ENCODE data around the gene ONECUT3. TPM values are rescaled to one million over a fixed set of nuclear protein-coding genes. Genes with fewer than 3 reads are reported as not detected.
"Not testable (repeated sequence)": the region's sequence is repeated elsewhere in the genome, so short reads cannot be mapped to it uniquely, and the experiment has no call there.

Gene ONECUT3
- polyA plus RNA-seq, 1 donor (not counting 4 experiments of a cell fraction or from before 2014, with no cell fraction given), result 0.01 TPM

GRCh38 chr19:1796395-1797142 lies 43.3 kb downstream of the ONECUT3 start:
- H4K20me1 ChIP-seq (ENCODE audit: control insufficient read depth, extremely low read depth, insufficient read depth, low read length), result no peaks in the 10 kb centered on the region
- H3K79me2 ChIP-seq (ENCODE audit: control insufficient read depth, insufficient read depth, low read length), result no peaks in the 10 kb centered on the region
- H3K9ac ChIP-seq (ENCODE audit: control insufficient read depth, extremely low read depth, insufficient read depth, low read length), result no peak overlapping the region
- DNase-seq (ENCODE audit: low read depth, low spot score), result no peak
- H3K4me3 ChIP-seq (ENCODE audit: control insufficient read depth in 2 of 3, extremely low read depth in 1 of 3, insufficient read depth in 2 of 3, low read depth in 1 of 3, low read length in 3 of 3), result no peak overlapping the region
- no peak for FAIRE-seq
- peaks cover 13% of the 10 kb centered on the region for H3K27me3 ChIP-seq (ENCODE audit: control insufficient read depth, extremely low read depth, insufficient read depth, low read length)
- no peaks in the 10 kb centered on the region for H3K36me3 ChIP-seq (ENCODE audit: control insufficient read depth in 2 of 2, extremely low read depth in 1 of 2, insufficient read depth in 2 of 2, low read length in 2 of 2)
- no peak for TF ChIP-seq CTCF (optimal IDR thresholded peaks at IDR 0.05 in 1 of 3, IDR thresholded peaks at IDR 0.05 in 1 of 3, conservative IDR thresholded peaks at IDR 0.05 in 1 of 3; ENCODE audit: extremely low read depth in 1 of 3, insufficient read depth in 2 of 3, low read length in 3 of 3)
- TF ChIP-seq EZH2 (IDR thresholded peaks at IDR 0.05; ENCODE audit: low read length), result no peak
- no peak overlapping the region for H2AFZ ChIP-seq (ENCODE audit: control insufficient read depth, low read length)
- H3K9me1 ChIP-seq (ENCODE audit: control insufficient read depth, extremely low read depth, insufficient read depth, low read length), result no peaks in the 10 kb centered on the region
- no peaks in the 10 kb centered on the region for H3K4me1 ChIP-seq (ENCODE audit: control insufficient read depth, extremely low read depth, insufficient read depth, low read length)
- no peak overlapping the region for H3K4me2 ChIP-seq (ENCODE audit: control insufficient read depth, extremely low read depth, insufficient read depth, low read depth, low read length)
- no peak overlapping the region for H3K27ac ChIP-seq (ENCODE audit: control insufficient read depth, insufficient read depth, low read length)
- no peaks in the 10 kb centered on the region for H3K9me3 ChIP-seq (ENCODE audit: control insufficient read depth, low read depth, low read length)
- dilution Hi-C loops (cut with MboI; ENCODE audit: extremely low pct_ligation_motif_present, low sequenced_read_pairs), result no loop called here

- FAIRE-seq; H3K4me3 ChIP-seq (ENCODE audit: control insufficient read depth in 2 of 3, extremely low read depth in 1 of 3, insufficient read depth in 2 of 3, low read depth in 1 of 3, low read length in 3 of 3); H3K9me1 ChIP-seq (ENCODE audit: control insufficient read depth, extremely low read depth, insufficient read depth, low read length); H3K27ac ChIP-seq (ENCODE audit: control insufficient read depth, insufficient read depth, low read length); H3K4me1 ChIP-seq (ENCODE audit: control insufficient read depth, extremely low read depth, insufficient read depth, low read length); H3K9me3 ChIP-seq (ENCODE audit: control insufficient read depth, low read depth, low read length); dilution Hi-C loops (cut with MboI; ENCODE audit: extremely low pct_ligation_motif_present, low sequenced_read_pairs); H3K4me2 ChIP-seq (ENCODE audit: control insufficient read depth, extremely low read depth, insufficient read depth, low read depth, low read length); DNase-seq (ENCODE audit: low read depth, low spot score); H2AFZ ChIP-seq (ENCODE audit: control insufficient read depth, low read length); H3K9ac ChIP-seq (ENCODE audit: control insufficient read depth, extremely low read depth, insufficient read depth, low read length); H4K20me1 ChIP-seq (ENCODE audit: control insufficient read depth, extremely low read depth, insufficient read depth, low read length); H3K36me3 ChIP-seq (ENCODE audit: control insufficient read depth in 2 of 2, extremely low read depth in 1 of 2, insufficient read depth in 2 of 2, low read length in 2 of 2); H3K79me2 ChIP-seq (ENCODE audit: control insufficient read depth, insufficient read depth, low read length): not testable (repeated sequence)
- H3K27me3 ChIP-seq (ENCODE audit: control insufficient read depth, extremely low read depth, insufficient read depth, low read length), result peaks cover 13% of the 10 kb centered on the region
These were observed 44.0 kb downstream of the ONECUT3 start for GRCh38 chr19:1797313-1797712.

Measured in keratinocyte (primary cell).